NOMO-1 (cell line): ENCODE data around the gene ZNF534.
"Not testable (repeated sequence)": the region's sequence is repeated elsewhere in the genome, so short reads cannot be mapped to it uniquely, and the experiment has no call there.

Experiments used
- DNase-seq, 2 experiments: peaks; one replicate each; lab custom pipeline; 2025; ENCODE audit not compliant: unreplicated experiment in 2 of 2; lab: John Stamatoyannopoulos, UW

The ZNF534 gene

DNA sequence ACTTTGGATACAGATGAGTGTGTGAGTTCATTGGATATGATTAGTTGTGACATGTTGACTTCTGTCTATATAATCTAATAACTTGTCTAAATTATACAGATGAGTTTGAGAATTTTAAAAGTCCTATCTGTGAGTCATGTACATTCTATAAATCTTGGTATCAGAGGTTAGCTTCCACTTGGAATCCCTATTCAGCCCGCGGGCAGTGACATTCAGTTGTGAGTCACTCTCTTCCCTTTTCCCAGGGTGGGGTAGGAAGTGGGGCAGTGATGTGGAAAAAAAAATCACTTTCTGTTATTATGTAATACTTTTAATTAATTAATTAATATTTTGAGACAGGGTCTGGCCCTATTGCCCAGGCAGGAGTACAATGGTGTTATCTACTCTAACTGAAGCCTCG is 65.6 kb downstream of the ZNF534 start:
- no peak for DNase-seq

- DNase-seq, result no peak
These were observed 69.6 kb downstream of the ZNF534 start for GRCh38 chr19:52498571-52498970.

DNA sequence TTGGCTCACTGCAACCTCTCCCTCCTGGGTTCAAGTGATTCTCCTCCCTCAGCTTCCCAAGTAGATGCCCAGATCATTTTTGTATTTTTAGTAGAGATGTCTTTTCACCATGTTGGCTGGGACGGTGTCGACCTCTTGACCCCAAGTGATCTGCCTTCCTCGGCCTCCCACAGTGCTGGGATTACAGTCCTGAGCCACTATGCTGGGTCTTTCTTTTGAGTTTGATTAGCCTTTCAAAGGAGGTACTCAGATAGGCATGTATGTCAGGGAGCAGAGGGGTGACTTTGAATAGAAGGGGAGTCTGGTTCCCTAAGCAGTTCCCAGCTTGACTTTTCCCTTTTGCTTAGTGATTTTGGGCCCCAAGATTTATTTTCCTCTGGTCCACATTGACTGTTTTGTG is 71.5 kb downstream of the ZNF534 start:
- not testable (repeated sequence) for DNase-seq

DNA sequence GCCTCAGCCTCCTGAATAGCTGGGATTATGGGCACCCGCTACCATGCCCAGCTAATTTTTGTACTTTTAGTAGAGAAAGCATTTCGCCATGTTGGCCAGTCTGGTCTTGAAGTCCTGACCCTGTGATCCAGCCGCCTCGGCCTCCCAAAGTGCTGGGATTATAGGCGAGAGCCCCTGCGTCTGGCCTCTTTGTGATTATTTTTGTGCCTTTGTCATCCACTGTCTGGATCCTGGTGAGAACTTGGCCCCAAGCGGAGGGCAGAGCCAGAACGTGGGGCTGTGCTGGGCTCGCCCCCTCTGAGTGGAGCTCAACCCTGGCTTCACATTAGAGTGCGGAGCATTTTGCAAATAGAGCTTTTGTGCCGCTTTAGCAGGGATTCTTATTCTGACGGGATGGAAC is 72.0 kb downstream of the ZNF534 start:
- DNase-seq, result not testable (repeated sequence)
